ENCODE data around the gene AHRR. TPM values are rescaled to one million over a fixed set of nuclear protein-coding genes. Genes with fewer than 3 reads are reported as not detected.
A peak's percentile ranks its signal among the peaks of the same experiment; 100 is the strongest.
"Not testable (repeated sequence)": the region's sequence is repeated elsewhere in the genome, so short reads cannot be mapped to it uniquely, and the experiment has no call there.

The AHRR gene
- total and polyA plus RNA-seq, 9 of the 15 experiments (the other 6 are each of a cell fraction or from before 2014, with no cell fraction given), result 0.06 to 1.6 (median 0.75) TPM; not detected in 1

DNA sequence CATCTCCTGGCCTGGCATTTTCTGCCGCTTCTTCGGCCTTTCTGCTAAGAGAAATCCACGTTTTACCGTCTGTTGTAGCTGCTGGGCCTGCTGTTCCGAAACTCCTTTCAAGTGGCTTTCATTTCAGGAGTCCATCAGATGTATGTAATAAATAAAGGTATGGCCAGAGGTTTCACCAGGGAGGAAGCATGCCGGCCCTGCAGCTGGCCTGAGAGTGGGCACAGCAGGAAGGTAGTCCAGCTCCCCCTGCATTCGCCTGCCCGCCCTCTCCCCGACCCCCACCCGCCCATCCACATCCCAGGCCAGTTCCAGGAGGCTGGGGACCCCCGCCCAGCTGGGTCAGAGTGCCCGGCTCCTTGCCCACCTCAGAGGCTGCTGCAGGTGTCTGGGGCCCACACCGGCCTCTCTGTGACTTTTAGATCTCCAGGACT is 75.0 kb downstream of the AHRR start (continued):
- TF ChIP-seq ZNF121 (CRISPR knock-in tag; conservative IDR thresholded peaks at IDR 0.05), result no peak

GRCh38 chr5:398141-398474 is 76.6 kb downstream of the AHRR start:
- H3K27ac ChIP-seq (ENCODE audit: extremely low read depth, low read depth, low read length); FAIRE-seq; H3K79me2 ChIP-seq (ENCODE audit: control insufficient read depth, insufficient read depth, low read length); H3K36me3 ChIP-seq (ENCODE audit: control insufficient read depth, insufficient read depth, low read length); BruUV-seq (replicated peaks); CTCF ChIA-PET (ENCODE audit: low intra/inter-chr PET ratio); H3K4me2 ChIP-seq (ENCODE audit: insufficient read depth, low read length); POLR2A ChIA-PET; H2AFZ ChIP-seq (ENCODE audit: low read depth, low read length); ATAC-seq; DNase-seq (ENCODE audit: extremely low read depth in 1 of 4, low spot score in 3 of 4); H3K9ac ChIP-seq (ENCODE audit: insufficient read depth in 1 of 2, low read depth in 2 of 2, low read length in 2 of 2); intact Hi-C loops (cut with micrococcal nuclease); H3K4me3 ChIP-seq; H3K9me1 ChIP-seq (ENCODE audit: control insufficient read depth, insufficient read depth, low read length); in situ Hi-C loops (cut with MboI); H3K9me3 ChIP-seq (replicated peaks; ENCODE audit: control insufficient read depth, insufficient read depth, low read depth, low read length): not testable (repeated sequence)
- WGBS (ENCODE audit: insufficient coverage, low coverage, missing lambda C conversion rate), result 14% methylated on average over 14 of the region's 15 CpGs
- peaks cover 0 to 27% of the 10 kb centered on the region in 2 experiments; a peak in 2 of 5 replicates for H3K4me1 ChIP-seq (replicated peaks in 1 of 2; ENCODE audit: control insufficient read depth in 2 of 2, insufficient read depth in 2 of 2, low read length in 2 of 2)
- H3K27me3 ChIP-seq (ENCODE audit: control insufficient read depth in 2 of 2, insufficient read depth in 2 of 2, low read length in 2 of 2), result peaks cover 52 to 82% of the 10 kb centered on the region in 2 experiments
- peaks cover 19% of the 10 kb centered on the region; the same call in 1 of the 2 replicates for H4K20me1 ChIP-seq (replicated peaks; ENCODE audit: control insufficient read depth, insufficient read depth, low read length)

DNA sequence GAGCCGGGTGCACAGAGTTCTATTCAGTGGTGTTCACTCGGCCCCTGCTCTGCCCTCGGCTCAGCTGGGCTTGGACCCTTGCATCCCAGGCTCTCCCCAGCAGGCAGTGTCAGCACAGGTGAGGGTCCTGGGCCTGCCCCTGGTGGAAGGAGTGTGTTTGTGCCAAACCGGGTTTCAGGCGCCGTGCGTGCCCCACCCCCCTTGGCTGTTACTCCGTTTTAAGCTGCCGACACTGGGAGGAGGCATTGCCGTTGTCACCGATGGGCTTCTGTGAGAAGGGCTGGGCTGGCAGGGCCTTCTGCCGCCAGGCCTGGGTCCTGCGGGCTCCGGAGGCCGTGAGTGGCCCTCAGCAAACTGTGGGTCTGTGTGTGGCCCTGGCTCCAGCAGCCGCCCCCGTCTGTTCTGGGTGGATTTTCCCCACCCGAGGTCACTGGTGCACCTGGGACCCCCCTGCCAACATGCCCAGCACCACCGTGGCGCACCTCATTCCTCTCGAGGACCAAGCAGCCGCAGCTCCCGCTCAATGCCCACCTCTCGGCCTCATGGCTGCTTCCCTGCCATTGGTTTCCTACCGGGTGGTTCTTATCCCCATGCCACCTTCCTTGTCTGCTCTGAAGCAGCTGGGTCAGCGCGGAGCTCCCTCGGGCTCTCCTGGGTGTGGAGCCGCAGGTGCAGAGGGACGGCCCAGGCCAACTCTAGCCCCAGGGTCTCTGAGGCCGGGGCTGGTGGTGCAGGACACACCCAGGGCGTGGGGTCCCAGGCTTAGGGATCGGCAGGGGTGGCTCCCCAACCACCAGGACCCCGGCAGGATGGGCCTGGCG is 77.2 kb downstream of the AHRR start:
- FAIRE-seq (no peak), DNase-seq (ENCODE audit: extremely low read depth in 1 of 4, low spot score in 3 of 4) (no peak), ATAC-seq (no peak)
- H3K27me3 ChIP-seq (ENCODE audit: control insufficient read depth in 2 of 2, insufficient read depth in 2 of 2, low read length in 2 of 2), result peaks cover 53 to 80% of the 10 kb centered on the region in 2 experiments
- H4K20me1 ChIP-seq (replicated peaks; ENCODE audit: control insufficient read depth, insufficient read depth, low read length), result peaks cover 15% of the 10 kb centered on the region; the same call in 1 of the 2 replicates
- POLR2A ChIA-PET, result interaction anchor here (0.8 kb wide), 2 partner anchors 11 to 146 kb away, joined by 3 read pairs; no protein-coding TSS in a partner anchor
- in situ Hi-C loops (cut with MboI) (no loop called here), intact Hi-C loops (cut with micrococcal nuclease) (no loop called here)
- no peak overlapping the region for H2AFZ ChIP-seq (ENCODE audit: low read depth, low read length)
- H3K4me2 ChIP-seq (ENCODE audit: insufficient read depth, low read length), result no peak overlapping the region
- H3K4me1 ChIP-seq (replicated peaks in 1 of 2; ENCODE audit: control insufficient read depth in 2 of 2, insufficient read depth in 2 of 2, low read length in 2 of 2), result peaks cover 0 to 27% of the 10 kb centered on the region in 2 experiments; a peak in 2 of 5 replicates
- H3K36me3 ChIP-seq (ENCODE audit: control insufficient read depth, insufficient read depth, low read length), result no peaks in the 10 kb centered on the region
- H3K79me2 ChIP-seq (ENCODE audit: control insufficient read depth, insufficient read depth, low read length), result no peaks in the 10 kb centered on the region
- H3K27ac ChIP-seq (ENCODE audit: extremely low read depth, low read depth, low read length), result no peak overlapping the region
- no peaks in the 10 kb centered on the region for H3K9me1 ChIP-seq (ENCODE audit: control insufficient read depth, insufficient read depth, low read length)
- H3K4me3 ChIP-seq, result no peak overlapping the region
- H3K9ac ChIP-seq (ENCODE audit: insufficient read depth in 1 of 2, low read depth in 2 of 2, low read length in 2 of 2), result 0 out of 4 replicates have a peak overlapping the region, but pooled peaks of 1 of the 2 experiments have one; percentile 16
- TF ChIP-seq ASH1L (IDR thresholded peaks at IDR 0.05; ENCODE audit: borderline replicate concordance, low read depth, partially characterized antibody) (no peak), MIER1 (IDR thresholded peaks at IDR 0.05; ENCODE audit: low read depth) (no peak), ZBTB7A (IDR thresholded peaks at IDR 0.05; ENCODE audit: borderline replicate concordance, control insufficient read depth, low read depth, low read length) (0 out of 2 replicates have a peak, but pooled peaks have one; percentile 26)
- 15% methylated on average over 35 of the region's 35 CpGs for WGBS (ENCODE audit: insufficient coverage, low coverage, missing lambda C conversion rate)
- H3K9me3 ChIP-seq (replicated peaks; ENCODE audit: control insufficient read depth, insufficient read depth, low read depth, low read length), result no peaks in the 10 kb centered on the region
- CTCF ChIA-PET (ENCODE audit: low intra/inter-chr PET ratio), result no interaction called here
- BruUV-seq (replicated peaks), result no TSS peak
